Stimulated activated CD8-positive, alpha-beta memory T cell treated with anti-CD3 and anti-CD28 coated beads, Interleukin-12 subunit alpha, Interleukin-12 subunit beta, amount 100 ng/mL, for 4 hours (primary cell): ENCODE results near the gene RMI1.
"Not testable (repeated sequence)": the region's sequence is repeated elsewhere in the genome, so short reads cannot be mapped to it uniquely, and the experiment has no call there.

Experiments used
- DNase-seq: peaks from one replicate; pipeline ENCODE4 v3.0.0-alpha.2; 2020; ENCODE audit warnings: low read depth

The RMI1 gene

GRCh38 chr9:83980395-83981125 lies at the start of gene RMI1:
Gene RMI1 (plus strand): TSS chr9:83980805. CDS start chr9:84000987, 20,182 bp downstream.
- DNase-seq: peak; percentile 97

GRCh38 chr9:83930881-83931280 lies 49.7 kb upstream of the RMI1 start:
- DNase-seq: no peak

- DNase-seq: no peak
These were observed 48.6 kb upstream of the RMI1 start for GRCh38 chr9:83932011-83932410.

- no peak for DNase-seq
These were observed 47.8 kb upstream of the RMI1 start for GRCh38 chr9:83932851-83933250.

- DNase-seq: no peak
These were observed 46.8 kb upstream of the RMI1 start for GRCh38 chr9:83933790-83934189.

GRCh38 chr9:83934569-83935275 lies 45.9 kb upstream of the RMI1 start:
- DNase-seq: no peak

- DNase-seq: no peak
These were observed 45.2 kb upstream of the RMI1 start for GRCh38 chr9:83935276-83935935.

- no peak for DNase-seq
These were observed 44.1 kb upstream of the RMI1 start for GRCh38 chr9:83936523-83936922.

- no peak for DNase-seq
These were observed 42.6 kb upstream of the RMI1 start for GRCh38 chr9:83937861-83938455.

- no peak for DNase-seq
These were observed 39.9 kb upstream of the RMI1 start for GRCh38 chr9:83940590-83941303.

- not testable (repeated sequence) for DNase-seq
These were observed 32.5 kb upstream of the RMI1 start for GRCh38 chr9:83948096-83948495.

GRCh38 chr9:83956086-83956435 lies 24.5 kb upstream of the RMI1 start:
- DNase-seq: peak; percentile 21

GRCh38 chr9:83956436-83957247 lies 24.0 kb upstream of the RMI1 start:
- peak; percentile 36 for DNase-seq

- no peak for DNase-seq
These were observed 23.4 kb upstream of the RMI1 start for GRCh38 chr9:83957248-83957513.

GRCh38 chr9:83959061-83959460 lies 21.5 kb upstream of the RMI1 start:
- DNase-seq: no peak

- DNase-seq: no peak
These were observed 19.6 kb upstream of the RMI1 start for GRCh38 chr9:83960991-83961390.

- no peak for DNase-seq
These were observed 18.4 kb upstream of the RMI1 start for GRCh38 chr9:83962165-83962564.

GRCh38 chr9:83964973-83965349 lies 15.6 kb upstream of the RMI1 start:
- DNase-seq: no peak

GRCh38 chr9:83965350-83966208 lies 15.0 kb upstream of the RMI1 start:
- DNase-seq: no peak

- no peak for DNase-seq
These were observed 14.4 kb upstream of the RMI1 start for GRCh38 chr9:83966209-83966582.

GRCh38 chr9:83967073-83967472 lies 13.5 kb upstream of the RMI1 start:
- no peak for DNase-seq
